ENCODE data around the gene ZBTB37. TPM values are rescaled to one million over a fixed set of nuclear protein-coding genes. Genes with fewer than 3 reads are reported as not detected.

The ZBTB37 gene
- total RNA-seq, 1 experiment from 2014 or later = 12.0 TPM

DNA sequence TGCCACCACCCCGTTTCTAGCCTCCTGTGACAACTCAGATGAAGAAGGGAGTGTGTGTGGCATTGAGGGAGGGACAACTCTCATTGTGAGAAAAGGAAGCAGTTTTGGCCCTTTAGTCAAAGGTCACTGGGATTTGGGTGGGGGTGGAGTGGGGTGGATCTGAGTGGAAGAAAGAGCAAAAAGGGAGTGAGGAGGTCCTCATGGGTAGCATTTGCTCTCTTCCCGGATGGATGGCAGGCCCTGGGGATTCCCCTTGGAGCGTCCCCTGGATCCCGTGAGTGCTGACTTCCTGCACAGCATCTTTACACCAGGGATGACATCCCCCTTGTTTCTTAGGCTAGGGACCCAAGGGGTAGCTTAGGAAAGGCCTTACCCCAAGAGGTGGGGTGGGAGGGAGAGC lies 48.5 kb downstream of the ZBTB37 start:
- Histone ChIP-seq H3K79me1 (ENCODE audit: insufficient read depth, low read depth, low read length, poor library complexity, severe bottlenecking) (no peaks in the 10 kb centered on the region), H4K20me1 (ENCODE audit: control insufficient read depth, insufficient read depth, insufficient read length) (no peaks in the 10 kb centered on the region), H3K9me3 (ENCODE audit: control insufficient read depth, low read depth, low read length) (no peaks in the 10 kb centered on the region), H4K8ac (replicated peaks; ENCODE audit: insufficient read length, low read depth, low read length) (no peak overlapping the region), H3K27ac (ENCODE audit: insufficient read length, low read depth, low read length) (no peak overlapping the region), H2BK15ac (ENCODE audit: low read depth, low read length) (no peak overlapping the region), H3K4me1 (ENCODE audit: insufficient read depth, low read length) (no peaks in the 10 kb centered on the region), H3K27me3 (ENCODE audit: insufficient read depth, low read length) (no peaks in the 10 kb centered on the region), H2BK20ac (ENCODE audit: low read depth, low read length, poor library complexity, severe bottlenecking) (no peak overlapping the region), H4K5ac (ENCODE audit: insufficient read length, low read depth, low read length) (no peak overlapping the region), H2AFZ (ENCODE audit: low read length) (no peak overlapping the region), H2BK12ac (ENCODE audit: insufficient read length, low read depth, low read length) (no peak overlapping the region), H3K9ac (ENCODE audit: extremely low read depth, insufficient read length, low read length) (no peak overlapping the region), H3K18ac (ENCODE audit: insufficient read length, low read depth, low read length) (no peak overlapping the region), H2BK120ac (ENCODE audit: low read depth, low read length, poor library complexity, severe bottlenecking) (no peak overlapping the region), H3K14ac (ENCODE audit: insufficient read depth, low read length) (no peak overlapping the region), H4K91ac (ENCODE audit: insufficient read length, low read depth, low read length) (no peak overlapping the region), H2BK5ac (ENCODE audit: insufficient read length, low read length) (no peak overlapping the region), H3K23me2 (ENCODE audit: insufficient read length, low read depth, low read length, poor library complexity, severe bottlenecking) (no peaks in the 10 kb centered on the region), H3K23ac (ENCODE audit: insufficient read length, low read depth, low read length) (no peak overlapping the region), H2AK5ac (ENCODE audit: insufficient read length, low read length) (no peak overlapping the region), H3K79me2 (ENCODE audit: insufficient read depth, low read length) (no peaks in the 10 kb centered on the region), H3K4ac (ENCODE audit: low read depth, low read length) (no peak overlapping the region), H3T11ph (ENCODE audit: low read length) (no peak overlapping the region), H3K56ac (ENCODE audit: insufficient read length, low read depth, low read length) (no peak overlapping the region), H3K4me2 (ENCODE audit: insufficient read depth, insufficient read length, low read length) (no peak overlapping the region)
- Mint-ChIP-seq H3K36me3 (ENCODE audit: insufficient read depth in 1 of 3, low read depth in 3 of 3) (no peaks in the 10 kb centered on the region), H3K4me1 (no peaks in the 10 kb centered on the region), H3K4me3 (no peak overlapping the region), H3K9me3 (no peaks in the 10 kb centered on the region), H3K27ac (no peak overlapping the region), H3K27me3 (ENCODE audit: low read depth) (peaks cover 3% of the 10 kb centered on the region; the same call in 1 of the 2 replicates)
- DNase-seq = no peak
- WGBS (ENCODE audit: extremely low coverage, insufficient read length, low lambda C conversion rate) = no CpG with 5 or more reads among the region's 4 CpGs
- TF ChIP-seq, protein P1, sequence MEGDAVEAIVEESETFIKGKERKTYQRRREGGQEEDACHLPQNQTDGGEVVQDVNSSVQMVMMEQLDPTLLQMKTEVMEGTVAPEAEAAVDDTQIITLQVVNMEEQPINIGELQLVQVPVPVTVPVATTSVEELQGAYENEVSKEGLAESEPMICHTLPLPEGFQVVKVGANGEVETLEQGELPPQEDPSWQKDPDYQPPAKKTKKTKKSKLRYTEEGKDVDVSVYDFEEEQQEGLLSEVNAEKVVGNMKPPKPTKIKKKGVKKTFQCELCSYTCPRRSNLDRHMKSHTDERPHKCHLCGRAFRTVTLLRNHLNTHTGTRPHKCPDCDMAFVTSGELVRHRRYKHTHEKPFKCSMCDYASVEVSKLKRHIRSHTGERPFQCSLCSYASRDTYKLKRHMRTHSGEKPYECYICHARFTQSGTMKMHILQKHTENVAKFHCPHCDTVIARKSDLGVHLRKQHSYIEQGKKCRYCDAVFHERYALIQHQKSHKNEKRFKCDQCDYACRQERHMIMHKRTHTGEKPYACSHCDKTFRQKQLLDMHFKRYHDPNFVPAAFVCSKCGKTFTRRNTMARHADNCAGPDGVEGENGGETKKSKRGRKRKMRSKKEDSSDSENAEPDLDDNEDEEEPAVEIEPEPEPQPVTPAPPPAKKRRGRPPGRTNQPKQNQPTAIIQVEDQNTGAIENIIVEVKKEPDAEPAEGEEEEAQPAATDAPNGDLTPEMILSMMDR (conservative IDR thresholded peaks at IDR 0.05) = no peak
